Osteoblast (primary cell): Measurements from ENCODE around the gene NR2E1. TPM values are rescaled to one million over a fixed set of nuclear protein-coding genes. Genes with fewer than 3 reads are reported as not detected.
A peak's percentile ranks its signal among the peaks of the same experiment; 100 is the strongest.

ENCODE experiments used
- DNase-seq: peaks from one replicate; pipeline ENCODE4 v3.0.0; 2011; ENCODE audit warnings: low spot score, mixed read lengths; ENCODE audit not compliant: insufficient read length; ENCODE audit errors: missing footprints
- H2AFZ ChIP-seq: 2 replicates; pipeline ENCODE4 v1.6.0; 2011; ENCODE audit warnings: mild to moderate bottlenecking, low read length
- H3K27ac ChIP-seq: 2 replicates; pipeline ENCODE4 v1.5.1; 2011; ENCODE audit warnings: mild to moderate bottlenecking, low read depth, low read length, moderate library complexity
- H3K27me3 ChIP-seq: 2 replicates; pipeline ENCODE4 v1.6.0; 2012; ENCODE audit warnings: mild to moderate bottlenecking, control low read depth, inconsistent platforms, low read length, moderate library complexity; ENCODE audit not compliant: insufficient read depth
- H3K36me3 ChIP-seq: 2 replicates; pipeline ENCODE4 v1.5.1; 2011; ENCODE audit warnings: mild to moderate bottlenecking, low read length, control low read depth, moderate library complexity; ENCODE audit not compliant: insufficient read depth
- H3K4me1 ChIP-seq: 2 replicates; pipeline ENCODE4 v1.5.1; 2011; ENCODE audit warnings: mild to moderate bottlenecking, low read length, control low read depth, moderate library complexity; ENCODE audit not compliant: insufficient read depth
- H3K4me2 ChIP-seq: 2 replicates; pipeline ENCODE4 v1.6.0; 2011; ENCODE audit warnings: mild to moderate bottlenecking, low read length; ENCODE audit not compliant: insufficient read depth
- H3K4me3 ChIP-seq: fragments of 200-600 bp; sonication (generic); 3 replicates; pipeline ENCODE4 v1.5.1; 2012; ENCODE audit warnings: mild to moderate bottlenecking, low read length, inconsistent platforms; ENCODE audit not compliant: insufficient read depth
- H3K79me2 ChIP-seq: 2 replicates; pipeline ENCODE4 v1.6.0; 2012; ENCODE audit warnings: mild to moderate bottlenecking, low read length, control low read depth, inconsistent platforms; ENCODE audit not compliant: insufficient read depth
- H3K9me3 ChIP-seq: 2 replicates; pipeline ENCODE4 v1.5.1; 2011; ENCODE audit warnings: low read depth, low read length, control low read depth
- H4K20me1 ChIP-seq: 2 replicates; pipeline ENCODE4 v1.6.0; 2012; ENCODE audit warnings: mild to moderate bottlenecking, low read length, control low read depth; ENCODE audit not compliant: insufficient read depth
- CTCF ChIP-seq: IDR thresholded peaks from 2 replicates; pipeline ENCODE4 v1.5.1; 2011; ENCODE audit warnings: mild to moderate bottlenecking, low read depth, low read length, moderate library complexity; ENCODE audit errors: extremely low read depth
- total RNA-seq: library from RNA; depleted of rRNA; stranded (reverse); fragments of >200 nt; gene quantifications from 2 replicates; pipeline ENCODE4 v1.2.3, GENCODE V29; 2012

Gene NR2E1
- total RNA-seq, 1 donor, result not detected

DNA sequence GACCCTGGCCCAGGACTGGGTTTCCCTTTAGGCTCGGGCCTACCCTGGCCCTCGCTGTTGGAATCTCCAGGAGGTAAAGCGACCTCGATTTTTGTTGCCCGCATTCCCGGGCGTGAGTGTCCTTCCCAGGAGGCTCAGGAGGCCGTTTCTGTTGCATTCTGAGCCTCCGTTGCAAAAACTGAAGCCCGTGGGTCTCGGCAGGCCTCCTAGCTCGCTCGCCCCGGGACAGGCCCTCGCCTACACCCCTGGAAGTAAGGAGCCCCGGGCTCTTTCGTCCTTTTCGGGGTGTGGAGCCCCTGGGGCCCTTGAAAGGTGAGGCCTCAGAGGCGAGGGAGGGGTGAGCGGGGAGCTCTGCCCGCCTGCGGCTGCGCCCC, 2.3 kb downstream of the NR2E1 start:
- Histone ChIP-seq H3K79me2 (no peaks in the 10 kb centered on the region), H3K9me3 (no peaks in the 10 kb centered on the region), H2AFZ (no peak overlapping the region), H3K36me3 (no peaks in the 10 kb centered on the region), H4K20me1 (no peaks in the 10 kb centered on the region), H3K4me2 (no peak overlapping the region), H3K4me3 (no peak overlapping the region), H3K27ac (no peak overlapping the region), H3K4me1 (no peaks in the 10 kb centered on the region), H3K27me3 (peaks cover 100% of the 10 kb centered on the region)
- peak; percentile 85 for DNase-seq
- TF ChIP-seq CTCF, result no peak

DNA sequence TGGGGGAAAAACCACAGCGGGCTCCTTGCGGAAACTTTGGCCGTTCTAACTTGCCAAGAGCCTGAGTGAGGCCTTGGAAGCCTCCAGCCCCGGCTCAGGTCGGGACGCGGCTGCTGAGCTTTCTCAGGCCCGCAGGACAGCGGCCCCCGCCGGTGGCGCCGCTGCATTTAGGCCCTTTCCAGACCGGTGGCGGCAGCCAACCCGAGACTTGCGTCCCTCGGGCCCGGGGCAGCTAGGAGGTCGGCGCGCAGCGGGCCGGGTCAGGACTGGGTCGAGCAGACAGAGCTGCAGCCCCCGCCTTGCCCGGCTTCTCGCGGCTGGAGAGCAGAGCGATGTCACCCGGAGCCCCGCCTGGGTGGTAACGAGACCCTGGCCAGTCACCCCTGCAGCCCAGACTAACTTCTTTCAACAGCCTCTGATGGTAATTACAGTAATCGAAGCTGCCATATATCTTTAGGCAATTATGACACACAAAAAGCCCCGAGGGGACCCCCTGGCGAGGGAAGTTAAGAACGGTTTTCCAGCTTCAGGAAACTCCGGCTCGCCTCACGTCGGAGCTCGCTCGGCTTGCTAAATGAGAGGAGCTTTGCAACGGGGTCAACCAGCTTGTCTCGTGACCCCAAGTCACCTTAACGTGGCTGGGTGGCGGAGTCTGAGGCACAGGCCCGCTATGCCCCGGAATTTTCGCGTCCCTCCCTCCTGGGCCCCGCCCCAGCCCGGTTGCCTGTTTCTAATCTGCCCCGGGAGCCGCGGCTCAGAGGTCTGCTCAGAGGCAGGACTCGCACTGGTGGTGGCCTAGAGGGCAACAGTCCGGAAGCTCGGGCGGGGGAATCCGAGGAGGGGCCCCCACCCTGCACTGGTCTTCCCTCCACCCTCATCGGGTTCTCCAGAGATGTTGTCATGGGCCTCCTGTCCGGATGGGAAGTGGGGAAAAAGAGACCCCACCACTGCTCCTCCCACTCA, 3.0 kb downstream of the NR2E1 start:
- no peak overlapping the region for H3K27ac ChIP-seq
- H3K4me1 ChIP-seq, result no peaks in the 10 kb centered on the region
- DNase-seq, result peak; percentile 96
- no peaks in the 10 kb centered on the region for H3K79me2 ChIP-seq
- H4K20me1 ChIP-seq, result no peaks in the 10 kb centered on the region
- peak overlapping the region; percentile 18 for H3K4me2 ChIP-seq
- no peak overlapping the region for H2AFZ ChIP-seq
- peak; percentile 17 for TF ChIP-seq CTCF
- H3K36me3 ChIP-seq, result no peaks in the 10 kb centered on the region
- no peaks in the 10 kb centered on the region for H3K9me3 ChIP-seq
- H3K27me3 ChIP-seq, result peaks cover 100% of the 10 kb centered on the region
- no peak overlapping the region for H3K4me3 ChIP-seq

DNA sequence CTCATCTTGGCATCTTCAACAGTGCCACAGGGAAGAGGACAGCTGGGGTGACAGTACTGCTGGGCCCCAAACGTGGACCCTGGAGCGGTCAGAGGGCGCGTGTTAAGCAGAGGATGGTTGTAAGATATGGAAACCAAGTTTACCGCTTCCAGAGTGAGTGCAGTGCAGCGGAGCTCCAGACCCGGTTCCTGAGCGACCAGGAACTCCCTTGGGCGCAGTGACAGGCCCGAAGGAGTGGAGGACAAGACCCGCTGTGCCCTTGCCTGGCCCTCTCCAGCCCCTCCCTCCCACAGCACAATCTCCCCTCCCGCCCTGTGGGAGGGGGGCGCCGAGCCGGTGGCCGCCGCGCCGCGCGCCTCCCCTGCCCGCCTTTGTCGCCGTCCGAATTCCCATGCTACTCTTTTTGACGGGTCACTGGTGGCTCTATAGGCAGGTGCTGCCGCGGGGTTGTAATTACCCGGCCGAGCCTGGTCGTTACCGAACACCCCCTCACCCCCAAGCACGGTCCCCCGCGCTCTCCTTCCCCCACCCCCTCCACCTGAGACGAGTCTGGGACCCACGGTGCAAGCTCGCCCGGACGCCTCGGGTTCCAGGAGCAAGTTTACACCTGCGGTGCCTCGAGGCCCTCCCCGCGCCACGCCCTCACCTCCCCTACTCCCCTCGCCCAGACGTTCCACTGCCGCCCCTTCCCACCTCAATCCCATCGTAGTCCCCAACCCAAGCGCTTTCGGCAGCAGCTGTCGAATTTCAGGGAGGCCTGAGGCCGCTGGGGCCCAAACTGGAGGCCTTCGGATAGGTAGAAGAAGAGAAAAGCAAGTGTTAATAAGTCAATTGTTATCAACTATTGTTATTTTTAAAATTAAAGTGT, 3.9 kb downstream of the NR2E1 start:
- no peak overlapping the region for H2AFZ ChIP-seq
- no peak for TF ChIP-seq CTCF
- no peak overlapping the region for H3K4me3 ChIP-seq
- peaks cover 100% of the 10 kb centered on the region for H3K27me3 ChIP-seq
- no peak overlapping the region for H3K27ac ChIP-seq
- H4K20me1 ChIP-seq, result no peaks in the 10 kb centered on the region
- no peaks in the 10 kb centered on the region for H3K4me1 ChIP-seq
- H3K4me2 ChIP-seq, result no peak overlapping the region
- H3K9me3 ChIP-seq, result no peaks in the 10 kb centered on the region
- H3K79me2 ChIP-seq, result no peaks in the 10 kb centered on the region
- DNase-seq, result peak; percentile 87
- H3K36me3 ChIP-seq, result no peaks in the 10 kb centered on the region
